Hematopoietic multipotent progenitor cell (in vitro differentiated cells): ENCODE data around the gene FOXL3. TPM values are rescaled to one million over a fixed set of nuclear protein-coding genes. Genes with fewer than 3 reads are reported as not detected.

Experiments
- DNase-seq, 3 donors: peaks; one replicate each; pipeline ENCODE4 v3.0.0-alpha.2; 2011 to 2015; ENCODE audit warnings: low read depth in 2 of 3, low spot score in 2 of 3
- total RNA-seq: library from RNA; depleted of rRNA; stranded (reverse); fragments of >200 nt; gene quantifications from one replicate; pipeline ENCODE4 v1.2.3, GENCODE V29; 2012

Gene FOXL3
- total RNA-seq, 1 donor: not detected

GRCh38 chr7:254337-255037 is 35.5 kb upstream of the FOXL3 start:
- no peak for DNase-seq

- DNase-seq: no peak
Measured at GRCh38 chr7:255038-255435, 34.9 kb upstream of the FOXL3 start.

- DNase-seq: no peak
Measured at GRCh38 chr7:255721-256361, 34.1 kb upstream of the FOXL3 start.

- DNase-seq: no peak
Measured at GRCh38 chr7:256461-256940, 33.5 kb upstream of the FOXL3 start.

- DNase-seq: no peak
Measured at GRCh38 chr7:256981-257646, 32.9 kb upstream of the FOXL3 start.

GRCh38 chr7:257647-257992 is 32.4 kb upstream of the FOXL3 start:
- no peak for DNase-seq

- no peak for DNase-seq
Measured at GRCh38 chr7:258476-259190, 31.3 kb upstream of the FOXL3 start.

- DNase-seq: no peak
Measured at GRCh38 chr7:259191-259505, 30.8 kb upstream of the FOXL3 start.

- DNase-seq: no peak
Measured at GRCh38 chr7:259751-260405, 30.1 kb upstream of the FOXL3 start.

GRCh38 chr7:260441-261281 is 29.3 kb upstream of the FOXL3 start:
- DNase-seq: no peak

GRCh38 chr7:261341-262250 is 28.4 kb upstream of the FOXL3 start:
- no peak for DNase-seq

- DNase-seq: no peak
Measured at GRCh38 chr7:262251-262572, 27.8 kb upstream of the FOXL3 start.

GRCh38 chr7:262631-263311 is 27.2 kb upstream of the FOXL3 start:
- DNase-seq: peak in 1 of 3 donors; percentile 43

- DNase-seq: peak in 2 of 3 donors; percentile 28
Measured at GRCh38 chr7:263483-264351, 26.3 kb upstream of the FOXL3 start.

GRCh38 chr7:264541-265191 is 25.3 kb upstream of the FOXL3 start:
- DNase-seq: peak in 1 of 3 donors; percentile 9

GRCh38 chr7:265192-265997 is 24.6 kb upstream of the FOXL3 start:
- DNase-seq: no peak
